ENCODE results near the gene NUFIP1.

- no peak for TF ChIP-seq EZH2 (IDR thresholded peaks at IDR 0.05)
- TF ChIP-seq POLR2AphosphoS5 (IDR thresholded peaks at IDR 0.05; ENCODE audit: borderline replicate concordance, low read depth, low read length) = no peak
Observed at GRCh38 chr13:45036206-45036605, 46.9 kb upstream of the NUFIP1 start.

Measured in SK-N-MC (cell line).